NCI-H1092 (cell line): ENCODE results near the gene CFAP69.

Experiments used
- DNase-seq: peaks from one replicate; lab custom pipeline; 2025; lab: John Stamatoyannopoulos, UW

Gene CFAP69, protein sequence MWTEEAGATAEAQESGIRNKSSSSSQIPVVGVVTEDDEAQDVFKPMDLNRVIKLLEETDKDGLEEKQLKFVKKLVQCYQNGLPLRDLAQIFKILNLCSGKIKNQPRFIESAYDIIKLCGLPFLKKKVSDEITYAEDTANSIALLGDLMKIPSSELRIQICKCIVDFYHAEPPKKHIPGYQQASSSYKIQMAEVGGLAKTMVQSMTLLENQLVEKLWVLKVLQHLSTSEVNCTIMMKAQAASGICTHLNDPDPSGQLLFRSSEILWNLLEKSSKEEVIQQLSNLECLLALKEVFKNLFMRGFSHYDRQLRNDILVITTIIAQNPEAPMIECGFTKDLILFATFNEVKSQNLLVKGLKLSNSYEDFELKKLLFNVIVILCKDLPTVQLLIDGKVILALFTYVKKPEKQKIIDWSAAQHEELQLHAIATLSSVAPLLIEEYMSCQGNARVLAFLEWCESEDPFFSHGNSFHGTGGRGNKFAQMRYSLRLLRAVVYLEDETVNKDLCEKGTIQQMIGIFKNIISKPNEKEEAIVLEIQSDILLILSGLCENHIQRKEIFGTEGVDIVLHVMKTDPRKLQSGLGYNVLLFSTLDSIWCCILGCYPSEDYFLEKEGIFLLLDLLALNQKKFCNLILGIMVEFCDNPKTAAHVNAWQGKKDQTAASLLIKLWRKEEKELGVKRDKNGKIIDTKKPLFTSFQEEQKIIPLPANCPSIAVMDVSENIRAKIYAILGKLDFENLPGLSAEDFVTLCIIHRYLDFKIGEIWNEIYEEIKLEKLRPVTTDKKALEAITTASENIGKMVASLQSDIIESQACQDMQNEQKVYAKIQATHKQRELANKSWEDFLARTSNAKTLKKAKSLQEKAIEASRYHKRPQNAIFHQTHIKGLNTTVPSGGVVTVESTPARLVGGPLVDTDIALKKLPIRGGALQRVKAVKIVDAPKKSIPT

DNA sequence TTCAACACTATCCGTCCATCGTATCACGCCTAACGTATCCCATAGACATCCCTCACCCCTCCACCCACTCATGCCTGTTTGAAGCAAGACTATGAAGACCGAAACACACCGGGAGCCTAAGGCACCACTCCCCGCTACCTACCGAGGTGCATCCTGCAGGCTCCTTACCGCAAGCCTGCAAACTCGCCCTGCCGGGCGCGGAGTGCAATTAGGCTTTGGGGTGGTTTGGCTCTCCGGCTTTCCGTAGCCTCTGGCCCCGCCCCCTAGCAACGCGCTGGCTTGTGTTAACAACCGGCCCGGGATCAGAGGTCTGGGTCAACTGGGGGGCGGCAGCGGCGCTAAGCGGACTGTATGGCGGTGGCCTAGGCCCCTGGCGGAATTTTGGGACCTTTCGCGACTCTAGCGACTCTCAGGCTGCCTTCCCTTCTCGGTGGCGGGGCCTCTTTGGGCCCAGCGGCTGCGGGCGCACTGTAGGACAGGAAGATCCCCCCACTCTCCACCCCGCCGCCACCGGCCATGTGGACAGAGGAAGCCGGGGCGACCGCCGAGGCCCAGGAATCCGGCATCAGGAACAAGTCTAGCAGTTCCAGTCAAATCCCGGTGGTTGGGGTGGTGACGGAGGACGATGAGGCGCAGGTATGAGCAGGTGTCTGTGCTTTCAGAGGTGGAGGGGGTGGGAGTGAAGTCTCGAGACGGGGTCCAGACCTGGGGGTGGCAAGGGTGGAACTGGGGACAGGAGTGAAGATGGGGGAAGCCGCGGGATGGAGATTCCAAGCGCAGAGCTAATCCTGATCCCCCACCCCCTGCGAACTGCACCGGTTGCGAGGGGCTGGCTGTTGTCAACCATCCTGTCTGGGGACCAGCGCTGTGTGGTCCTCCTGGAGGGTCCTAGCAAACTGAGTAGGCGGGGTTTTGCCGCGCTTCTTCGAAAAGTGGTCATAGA lies at the start of gene CFAP69:
TSS of gene CFAP69 (plus strand) at position 266 of the 943 bp plus-strand sequence. CDS start at position 517, 251 bp downstream.
- peak; percentile 63 for DNase-seq

DNA sequence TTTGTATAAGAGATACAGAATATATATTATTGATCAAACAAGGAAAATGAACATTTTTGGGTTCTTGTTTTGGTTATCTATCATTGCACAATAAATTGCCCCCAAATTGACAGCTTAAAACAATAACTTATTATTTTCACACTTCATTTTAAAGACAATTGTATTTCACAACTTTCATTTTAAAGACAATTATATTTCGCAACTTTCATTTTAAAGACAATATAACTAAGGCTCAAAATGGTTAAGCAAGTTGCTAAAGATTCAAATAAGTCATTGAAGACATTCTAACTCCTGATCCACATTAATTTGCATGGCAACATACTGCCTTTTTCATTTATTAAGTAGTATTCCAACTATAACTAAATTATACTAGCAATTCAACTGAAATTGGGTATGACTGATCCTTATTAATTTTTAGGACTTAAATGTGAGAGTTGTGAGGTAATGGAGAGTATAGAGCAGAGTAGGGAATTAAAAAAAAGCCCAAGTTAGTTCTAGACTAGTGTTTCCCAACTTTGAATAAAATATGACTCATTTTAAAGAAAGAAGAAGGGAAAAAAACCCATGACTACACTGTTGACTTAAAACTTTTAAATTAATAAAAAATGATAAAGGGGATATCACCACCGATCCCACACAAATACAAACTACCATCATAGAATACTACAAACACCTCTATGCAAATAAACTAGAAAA lies 43.3 kb upstream of the CFAP69 start:
- no peak for DNase-seq

DNA sequence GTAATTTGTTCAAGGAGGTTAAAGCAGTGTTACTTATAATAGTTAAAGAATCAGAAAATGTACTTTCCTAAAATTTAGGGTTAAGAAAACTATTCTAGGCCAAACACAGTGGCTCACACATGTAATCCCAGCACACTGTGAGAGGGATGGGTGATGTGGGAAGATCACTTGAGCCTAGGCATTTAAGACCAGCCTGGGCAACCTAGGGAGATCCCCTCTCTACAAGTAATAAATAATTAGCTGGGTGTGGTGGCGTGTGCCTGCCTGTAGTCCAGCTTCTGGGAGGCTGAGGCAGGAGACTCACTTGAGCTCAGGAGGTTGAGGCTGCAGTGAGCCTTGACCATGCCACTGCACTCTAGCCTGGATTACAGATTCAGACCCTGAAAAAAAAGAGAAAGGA lies 37.0 kb upstream of the CFAP69 start:
- DNase-seq, result no peak

DNA sequence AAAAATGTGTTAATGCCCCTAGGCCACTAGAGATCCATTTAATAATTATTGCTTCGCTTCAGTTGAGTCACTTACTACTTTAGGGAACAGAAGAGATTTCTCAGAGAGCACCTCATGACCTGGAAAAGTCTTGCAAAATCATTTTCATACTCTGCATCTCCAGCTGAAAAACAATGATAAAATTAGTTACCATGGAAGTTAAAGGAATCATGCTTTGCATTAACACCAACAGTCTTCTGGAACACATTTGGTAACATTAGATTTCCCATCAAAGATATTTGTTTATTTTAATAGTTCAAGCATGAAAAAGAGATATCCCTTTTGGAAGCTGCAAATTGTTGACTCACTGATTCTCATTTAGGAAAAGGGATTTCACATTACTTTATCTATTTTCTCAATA lies 35.2 kb upstream of the CFAP69 start:
- no peak for DNase-seq

DNA sequence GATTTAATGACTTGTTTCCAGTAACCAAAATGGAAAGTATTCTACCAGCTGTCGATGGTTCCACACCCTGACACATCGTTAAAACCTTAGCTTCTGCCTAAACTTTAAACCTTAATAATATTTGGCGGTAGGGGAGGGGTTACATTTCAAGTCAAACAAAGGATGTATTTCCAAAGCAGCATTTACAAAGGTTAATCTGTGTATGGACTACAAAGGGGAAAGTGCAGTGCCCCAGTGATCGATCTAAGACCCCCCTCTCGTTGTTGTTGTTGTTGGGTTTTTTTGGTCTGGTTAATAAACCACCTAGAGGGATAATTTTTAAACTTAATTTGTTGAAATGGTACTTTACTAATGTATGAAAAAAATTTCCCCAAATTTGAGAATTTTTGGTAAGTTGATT lies 34.5 kb upstream of the CFAP69 start:
- no peak for DNase-seq

DNA sequence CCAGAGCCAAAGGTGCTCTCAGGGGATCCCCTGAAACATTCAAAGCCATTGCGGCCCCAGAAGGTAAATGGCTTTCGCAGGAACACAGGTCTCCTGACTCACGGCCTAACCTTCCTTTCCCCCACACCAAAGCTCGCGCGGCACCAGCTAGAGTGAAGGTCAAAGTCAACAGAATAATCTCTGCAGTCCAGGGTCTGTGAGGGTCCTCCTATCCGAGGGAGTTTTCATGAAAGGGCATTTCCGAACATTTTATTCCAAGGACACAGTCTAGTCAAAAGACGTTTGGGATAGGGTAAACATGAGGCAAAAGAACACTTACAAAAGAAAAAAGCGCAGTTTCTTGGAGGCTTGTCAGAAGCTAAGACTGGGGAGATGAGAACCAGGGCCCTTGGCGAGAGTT lies 34.0 kb upstream of the CFAP69 start:
- DNase-seq, result no peak

DNA sequence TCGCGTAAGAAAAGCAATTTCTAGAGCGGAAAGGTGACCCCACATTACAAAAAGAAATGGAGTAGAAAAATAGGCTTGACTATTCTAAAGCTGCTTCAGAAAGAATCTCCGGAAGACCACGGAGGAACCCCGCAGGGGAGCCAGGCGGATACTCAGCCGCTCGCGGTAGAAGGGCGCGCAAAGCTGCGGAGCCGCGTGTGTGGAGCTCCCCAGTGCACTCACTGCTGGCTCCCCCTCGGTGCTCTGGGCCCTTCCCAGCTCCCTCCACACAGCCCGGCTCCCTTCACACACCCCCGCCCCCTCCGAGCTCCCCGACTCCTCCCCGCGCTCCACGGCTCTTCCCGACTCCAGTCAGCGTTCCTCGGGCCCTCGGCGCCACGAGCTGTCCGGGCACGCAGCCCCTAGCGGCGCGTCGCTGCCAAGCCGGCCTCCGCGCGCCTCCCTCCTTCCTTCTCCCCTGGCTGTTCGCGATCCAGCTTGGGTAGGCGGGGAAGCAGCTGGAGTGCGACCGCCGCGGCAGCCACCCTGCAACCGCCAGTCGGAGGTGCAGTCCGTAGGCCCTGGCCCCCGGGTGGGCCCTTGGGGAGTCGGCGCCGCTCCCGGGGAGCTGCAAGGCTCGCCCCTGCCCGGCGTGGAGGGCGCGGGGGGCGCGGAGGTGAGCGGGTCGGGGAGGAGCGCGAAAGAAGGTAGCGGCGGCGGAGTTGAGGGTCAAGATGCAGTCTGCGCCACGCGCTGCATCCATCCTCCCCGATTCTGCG lies 33.4 kb upstream of the CFAP69 start, which contains the start of gene STEAP2:
TSS of gene STEAP2 (plus strand) at position 350 of the 758 bp plus-strand sequence. CDS start 13,343 bp downstream, outside the sequence.
- peak; percentile 51 for DNase-seq

DNA sequence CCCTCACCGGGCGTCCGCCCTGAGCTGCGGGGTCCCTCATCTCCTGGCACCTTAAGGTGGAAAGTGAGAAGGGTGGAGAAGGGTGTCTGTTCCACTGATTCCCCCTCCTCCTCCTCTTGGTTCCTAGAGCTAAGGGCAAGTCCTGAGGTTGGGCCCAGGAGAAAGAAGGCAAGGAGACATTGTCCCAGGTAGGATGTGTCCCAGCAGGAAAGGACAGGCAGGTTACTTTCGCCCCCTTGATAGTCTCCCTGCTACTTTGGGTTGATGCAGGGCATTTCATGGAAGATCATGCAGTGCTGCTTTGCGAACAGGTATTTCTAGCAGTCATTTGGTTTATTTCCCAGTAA lies 32.9 kb upstream of the CFAP69 start:
- DNase-seq, result no peak

DNA sequence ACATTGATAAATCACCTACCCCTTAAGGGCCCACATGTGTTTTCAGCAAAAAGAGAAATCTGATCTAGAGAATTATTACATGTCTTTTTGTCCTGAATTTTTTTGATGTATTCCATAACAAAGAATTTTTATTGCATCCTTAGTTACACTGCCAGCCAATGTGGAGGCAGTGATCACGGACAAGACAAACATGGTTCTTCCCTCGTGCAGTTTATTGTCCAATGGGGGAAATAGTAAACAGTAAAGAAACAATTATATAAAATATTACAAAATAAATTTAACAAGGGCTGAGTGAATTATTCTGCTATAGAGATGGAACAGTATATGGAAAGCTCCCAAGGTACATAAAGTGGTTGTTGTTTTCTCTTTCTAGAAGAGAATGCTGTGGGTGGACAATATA lies 31.5 kb upstream of the CFAP69 start:
- no peak for DNase-seq

DNA sequence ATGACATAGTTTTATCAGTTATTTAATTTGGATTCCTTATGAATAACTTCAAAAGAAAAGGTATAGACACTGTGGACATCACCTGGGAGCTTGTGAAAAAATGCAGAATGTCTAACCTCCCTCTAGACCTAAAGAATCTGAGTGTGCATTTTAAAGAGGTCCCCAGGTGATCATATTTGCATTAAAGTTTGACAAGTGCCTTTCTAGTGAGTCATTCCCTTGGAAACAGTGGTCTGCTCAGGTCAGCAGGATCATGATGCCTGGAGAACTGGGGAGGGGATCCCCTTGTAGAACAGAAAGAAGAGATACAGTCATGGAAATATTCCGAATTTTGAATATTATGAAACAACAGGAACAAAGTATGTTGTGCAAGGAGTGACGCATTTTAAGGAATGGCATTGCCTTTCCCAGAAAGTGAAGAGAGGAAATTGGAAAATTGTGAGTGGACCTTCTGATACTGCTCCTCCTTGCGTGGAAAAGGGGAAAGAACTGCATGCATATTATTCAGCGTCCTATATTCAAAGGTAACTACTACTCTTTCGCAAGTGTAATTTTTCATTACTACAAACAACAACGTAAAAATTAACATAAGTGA lies 28.8 kb upstream of the CFAP69 start:
- no peak for DNase-seq

DNA sequence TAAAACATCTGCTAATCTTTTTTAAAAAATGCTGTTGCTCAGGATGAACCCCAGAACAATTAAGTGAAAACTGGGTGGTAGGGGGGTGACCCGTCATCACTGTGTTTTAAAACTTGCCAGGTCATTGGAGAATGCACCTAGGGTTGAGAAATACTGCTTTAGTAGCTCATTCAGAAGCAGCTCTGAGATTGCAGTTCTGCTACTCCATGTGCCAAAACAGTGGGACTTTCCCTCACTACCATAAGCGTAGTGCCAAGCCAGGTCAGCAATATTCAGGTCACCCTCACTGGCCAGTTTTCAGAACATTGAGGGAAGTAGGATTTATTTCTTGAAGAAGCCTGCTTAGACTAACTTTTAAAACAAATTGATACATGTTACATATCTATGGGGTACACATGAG lies 28.2 kb upstream of the CFAP69 start:
- DNase-seq, result no peak

DNA sequence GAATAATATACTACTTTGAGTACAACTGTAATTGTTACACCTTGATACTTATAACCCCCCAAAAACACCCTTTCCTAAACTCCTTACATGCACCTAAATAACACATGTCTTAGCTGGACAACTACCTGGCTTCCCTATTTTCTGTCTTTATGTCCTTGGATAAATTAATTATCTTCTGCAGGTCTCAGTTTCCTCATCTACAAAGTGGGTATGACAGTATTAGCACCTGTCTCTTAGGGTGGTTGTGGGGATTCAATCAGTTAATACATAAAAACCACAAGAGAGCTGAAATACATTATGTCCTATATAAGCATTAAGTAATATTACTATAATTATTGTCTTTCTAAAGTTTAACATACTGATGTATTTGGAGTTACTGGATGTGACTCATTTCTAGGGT lies 22.6 kb upstream of the CFAP69 start:
- no peak for DNase-seq

DNA sequence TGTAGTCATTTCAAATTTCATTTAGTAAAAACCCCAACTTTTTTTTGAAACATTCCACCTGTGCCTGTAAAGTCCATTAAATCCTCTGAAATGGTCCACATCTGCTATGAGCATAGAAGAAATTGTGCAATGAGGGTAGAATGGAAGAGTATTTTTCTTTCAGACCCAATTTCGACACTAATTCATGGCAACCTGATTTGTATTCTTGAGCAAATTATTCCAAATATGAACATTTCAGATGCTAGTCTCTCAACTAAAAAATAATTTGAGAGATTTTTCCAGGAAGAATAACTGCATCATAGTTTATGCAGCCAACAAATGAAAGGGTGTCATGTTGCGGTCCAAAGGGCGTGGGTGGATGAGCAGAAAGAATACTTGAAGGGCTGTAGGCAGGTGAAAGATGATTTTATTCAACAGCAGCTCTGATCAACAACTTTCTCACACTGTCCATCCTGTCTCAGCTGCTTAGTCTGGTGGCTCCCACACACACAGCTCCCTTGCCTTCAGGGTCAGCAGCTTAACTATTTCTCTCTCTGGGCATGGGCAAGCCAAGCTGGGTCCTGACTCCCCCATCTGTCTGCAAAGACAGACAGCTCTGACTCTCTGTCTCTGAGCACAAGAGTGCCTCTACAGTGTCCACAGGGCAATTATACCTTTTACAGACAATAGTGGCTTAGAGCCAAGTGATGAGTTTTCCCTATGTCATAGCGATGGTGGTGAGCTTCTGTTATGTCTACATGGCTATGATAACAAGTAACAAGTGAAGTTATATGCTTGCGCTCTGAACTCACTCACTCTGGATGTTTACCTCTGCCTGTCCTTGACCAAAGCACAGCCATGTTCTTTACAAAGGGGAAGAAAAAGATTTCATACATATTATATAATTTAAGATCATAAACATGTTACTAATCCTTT lies 21.9 kb upstream of the CFAP69 start:
- no peak for DNase-seq

DNA sequence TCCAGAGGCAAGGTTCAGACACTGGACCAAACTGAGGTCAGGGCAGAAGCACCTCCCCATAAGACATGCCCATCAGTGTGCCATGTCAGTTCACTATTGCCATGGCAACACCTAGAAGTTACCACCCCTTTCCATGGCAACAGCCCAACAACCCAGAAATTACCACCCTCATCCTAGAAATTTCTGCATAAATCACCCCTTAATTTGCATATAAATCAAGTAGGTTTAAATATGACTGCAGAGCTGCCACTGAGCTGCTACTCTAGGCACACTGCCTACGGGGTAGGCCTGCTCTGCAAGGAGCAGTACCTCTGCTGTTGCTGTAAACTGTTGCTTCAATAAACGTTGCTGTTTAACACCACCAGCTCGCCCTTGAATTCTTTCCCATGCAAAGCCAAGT lies 20.8 kb upstream of the CFAP69 start:
- DNase-seq, result no peak

DNA sequence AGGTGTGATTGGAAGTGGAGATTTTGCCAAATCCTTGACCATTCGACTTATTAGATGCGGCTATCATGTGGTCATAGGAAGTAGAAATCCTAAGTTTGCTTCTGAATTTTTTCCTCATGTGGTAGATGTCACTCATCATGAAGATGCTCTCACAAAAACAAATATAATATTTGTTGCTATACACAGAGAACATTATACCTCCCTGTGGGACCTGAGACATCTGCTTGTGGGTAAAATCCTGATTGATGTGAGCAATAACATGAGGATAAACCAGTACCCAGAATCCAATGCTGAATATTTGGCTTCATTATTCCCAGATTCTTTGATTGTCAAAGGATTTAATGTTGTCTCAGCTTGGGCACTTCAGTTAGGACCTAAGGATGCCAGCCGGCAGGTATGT lies 19.8 kb upstream of the CFAP69 start:
- no peak for DNase-seq

DNA sequence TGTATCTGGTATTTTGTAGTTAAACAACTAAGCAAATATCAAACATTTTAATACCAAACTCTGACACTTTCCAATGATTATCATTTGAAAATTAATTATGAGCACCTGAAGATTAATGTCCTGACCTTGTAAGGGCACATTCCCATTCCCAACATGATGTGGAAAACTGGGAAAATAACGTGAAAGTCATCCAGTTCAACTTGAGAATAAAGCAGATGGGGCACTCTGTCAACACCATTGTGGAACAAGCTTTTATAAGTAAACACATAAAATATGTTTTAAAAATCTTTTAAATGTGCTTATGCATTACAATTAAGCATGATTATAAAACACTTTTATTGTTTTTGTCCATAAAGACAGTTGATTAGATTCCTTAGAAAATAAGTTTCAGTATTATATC lies 19.4 kb upstream of the CFAP69 start:
- no peak for DNase-seq

DNA sequence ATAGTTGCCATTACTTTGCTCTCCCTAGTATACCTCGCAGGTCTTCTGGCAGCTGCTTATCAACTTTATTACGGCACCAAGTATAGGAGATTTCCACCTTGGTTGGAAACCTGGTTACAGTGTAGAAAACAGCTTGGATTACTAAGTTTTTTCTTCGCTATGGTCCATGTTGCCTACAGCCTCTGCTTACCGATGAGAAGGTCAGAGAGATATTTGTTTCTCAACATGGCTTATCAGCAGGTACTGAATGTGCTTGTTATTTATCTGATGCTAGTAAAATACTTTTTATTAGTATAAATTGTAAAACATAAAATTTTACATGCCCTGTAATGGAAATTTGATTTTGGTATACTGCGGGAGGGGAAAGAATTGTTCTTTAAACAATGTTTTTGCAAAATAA lies 17.7 kb upstream of the CFAP69 start:
- no peak for DNase-seq

DNA sequence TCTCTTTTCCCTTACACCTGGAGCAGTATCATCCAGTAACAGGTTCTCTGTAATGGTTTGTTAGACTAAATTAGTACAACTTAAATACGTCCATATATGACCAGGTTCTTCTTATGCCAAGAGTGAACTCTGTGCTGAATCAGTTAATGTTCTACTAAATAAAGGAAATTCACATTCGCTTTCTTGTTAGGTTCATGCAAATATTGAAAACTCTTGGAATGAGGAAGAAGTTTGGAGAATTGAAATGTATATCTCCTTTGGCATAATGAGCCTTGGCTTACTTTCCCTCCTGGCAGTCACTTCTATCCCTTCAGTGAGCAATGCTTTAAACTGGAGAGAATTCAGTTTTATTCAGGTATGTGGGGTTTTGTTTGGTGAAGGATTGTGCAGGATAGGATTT lies 15.3 kb upstream of the CFAP69 start:
- DNase-seq, result no peak

DNA sequence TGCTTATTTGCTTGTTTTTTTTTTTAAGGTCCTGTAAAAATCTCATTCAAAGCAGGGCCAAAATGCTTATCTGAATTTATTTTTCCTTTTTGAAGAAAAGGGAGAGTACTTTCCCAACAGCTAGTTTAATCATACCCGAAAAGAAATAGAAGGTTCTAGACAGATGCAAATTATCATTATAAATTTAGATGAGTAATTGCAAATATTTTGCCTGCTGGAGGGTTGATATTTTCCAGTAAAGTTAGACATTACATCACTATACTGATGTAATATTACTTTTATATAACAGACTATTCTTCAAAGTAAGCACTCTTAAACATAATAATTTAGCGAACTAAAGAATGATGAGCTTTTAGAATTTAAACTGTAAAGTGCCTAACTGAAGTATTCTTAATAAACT lies 14.1 kb upstream of the CFAP69 start:
- no peak for DNase-seq
